Uterus (tissue), 2 donors: ENCODE results near the gene GABRR3.

Experiments used
- CTCF ChIP-seq, 4 experiments: fragments of 200-600 bp in 2 of 4; fragments of 450-650 bp in 2 of 4; sonication (generic) in 2 of 4; IDR thresholded peaks; one replicate each; pipeline ENCODE4 v1.5.1; 2016 to 2019; ENCODE audit warnings: antibody characterized with exemption in 4 of 4, mild to moderate bottlenecking in 2 of 4, moderate library complexity in 1 of 4
- POLR2A ChIP-seq, 2 donors: fragments of 450-650 bp; IDR thresholded peaks; one replicate each; pipeline ENCODE4 v1.6.1; 2016; ENCODE audit warnings: antibody characterized with exemption in 2 of 2, mild to moderate bottlenecking in 1 of 2, moderate library complexity in 1 of 2

GRCh38 chr3:98026425-98027084 lies 8.6 kb downstream of the GABRR3 start:
- no peak for TF ChIP-seq CTCF (IDR thresholded peaks at IDR 0.05)
- TF ChIP-seq POLR2A (IDR thresholded peaks at IDR 0.05) = no peak
